SK-N-SH (cell line): ENCODE results near the gene IMPG2. TPM values are rescaled to one million over a fixed set of nuclear protein-coding genes. Genes with fewer than 3 reads are reported as not detected.

Source experiments
- CTCF ChIA-PET: fragments of 300-600, 350-600 bp; formaldehyde crosslinking; extraction: SDS; loops from one replicate; lab custom pipeline; 2021; lab: Yijun Ruan, JAX
- POLR2A ChIA-PET: fragments of 350-600 bp; sonication (Branson Sonifier 250); formaldehyde crosslinking; extraction: SDS; loops from one replicate; lab custom pipeline; 2020; ENCODE audit warnings: antibody characterized with exemption, inconsistent platforms; lab: Yijun Ruan, JAX
- DNase-seq: peaks from one replicate; pipeline ENCODE4 v3.0.0; 2012
- H2AFZ ChIP-seq: fragments of 200-600 bp; sonication (generic); 2 replicates; pipeline ENCODE4 v1.8.1; 2016; ENCODE audit warnings: antibody characterized with exemption, mild to moderate bottlenecking, low read depth
- H3F3A ChIP-seq: fragments of 200-600 bp; sonication (generic); replicated peaks from 2 replicates; pipeline ENCODE3; 2016; ENCODE audit warnings: antibody characterized with exemption, mild to moderate bottlenecking; ENCODE audit not compliant: insufficient read depth
- H3K27ac ChIP-seq, 2 experiments: fragments of 200-500 bp in 1 of 2; fragments of 200-600 bp in 1 of 2; sonication (Bioruptor generic) in 1 of 2; sonication (generic), shearing (Covaris generic) in 1 of 2; 2 replicates each; pipeline versions ENCODE4 v1.5.1 to v1.6.1; 2014 to 2016; ENCODE audit warnings: low read depth in 2 of 2, inconsistent platforms in 1 of 2, low read length in 1 of 2, mild to moderate bottlenecking in 1 of 2, mixed read lengths in 1 of 2
- H3K27me3 ChIP-seq: fragments of 200-600 bp; sonication (generic), shearing (Covaris generic); 2 replicates; pipeline ENCODE4 v1.6.1; 2016; ENCODE audit warnings: mixed run types; ENCODE audit not compliant: insufficient read depth
- H3K36me3 ChIP-seq, 2 experiments: fragments of 200-500 bp in 1 of 2; fragments of 200-600 bp in 1 of 2; sonication (Bioruptor generic) in 1 of 2; sonication (generic) in 1 of 2; replicated peaks in 1 of 2; 2 replicates each; pipeline versions ENCODE3 to v1.5.1; 2014 to 2016; ENCODE audit warnings: low read length in 1 of 2, mild to moderate bottlenecking in 1 of 2; ENCODE audit not compliant: insufficient read depth in 2 of 2, control insufficient read depth in 1 of 2
- H3K4me1 ChIP-seq, 2 experiments: fragments of 200-500 bp in 1 of 2; fragments of 200-600 bp in 1 of 2; sonication (Bioruptor generic) in 1 of 2; sonication (generic), shearing (Covaris generic) in 1 of 2; 2 replicates each; pipeline versions ENCODE4 v1.5.1 to v1.6.1; 2014 to 2016; ENCODE audit warnings: low read depth in 1 of 2, low read length in 1 of 2, mixed run types in 1 of 2; ENCODE audit not compliant: insufficient read depth in 2 of 2, control insufficient read depth in 1 of 2
- H3K4me2 ChIP-seq: fragments of 200-600 bp; sonication (generic), shearing (Covaris generic); 2 replicates; pipeline ENCODE4 v1.6.1; 2017; ENCODE audit warnings: mixed run types
- H3K4me3 ChIP-seq, 2 experiments: fragments of 200-500 bp in 1 of 2; fragments of 200-600 bp in 1 of 2; sonication (Bioruptor generic) in 1 of 2; sonication (generic), shearing (Covaris generic) in 1 of 2; 2 replicates each; pipeline versions ENCODE4 v1.5.1 to v1.8.1; 2014 to 2016; ENCODE audit warnings: low read depth in 2 of 2, inconsistent platforms in 1 of 2, low read length in 1 of 2, mild to moderate bottlenecking in 1 of 2, mixed read lengths in 1 of 2, moderate library complexity in 1 of 2
- H3K79me2 ChIP-seq: fragments of 200-600 bp; sonication (generic); 2 replicates; pipeline ENCODE4 v1.8.1; 2017; ENCODE audit warnings: mild to moderate bottlenecking; ENCODE audit not compliant: insufficient read depth
- H3K9ac ChIP-seq: fragments of 200-600 bp; sonication (generic); 2 replicates; pipeline ENCODE4 v1.6.1; 2017; ENCODE audit warnings: mixed run types
- H3K9me2 ChIP-seq: fragments of 200-600 bp; sonication (generic); 2 replicates; pipeline ENCODE4 v1.6.1; 2017; ENCODE audit warnings: mixed run types
- H3K9me3 ChIP-seq: fragments of 200-600 bp; sonication (generic); 2 replicates; pipeline ENCODE4 v1.6.1; 2017; ENCODE audit warnings: mixed run types, mild to moderate bottlenecking, moderate library complexity
- H4K20me1 ChIP-seq: fragments of 200-600 bp; sonication (generic); 2 replicates; pipeline ENCODE4 v1.6.1; 2017; ENCODE audit warnings: mild to moderate bottlenecking, mixed run types; ENCODE audit not compliant: insufficient read depth
- CTCF ChIP-seq: fragments of 200-600 bp; sonication (generic); IDR thresholded peaks from 2 replicates; pipeline ENCODE4 v1.6.1; 2017; ENCODE audit warnings: antibody characterized with exemption, mild to moderate bottlenecking, moderate library complexity
- EP300 ChIP-seq, 2 experiments: IDR thresholded peaks; 2 replicates each; pipeline versions ENCODE4 v1.4.0 to v1.6.1; 2012; ENCODE audit warnings: borderline replicate concordance in 1 of 2, low read depth in 1 of 2, low read length in 1 of 2
- FOSL2 ChIP-seq: IDR thresholded peaks from 2 replicates; pipeline ENCODE4 v1.4.0; 2012; ENCODE audit warnings: low read depth, mild to moderate bottlenecking, moderate library complexity, borderline replicate concordance
- GABPA ChIP-seq: IDR thresholded peaks from 2 replicates; pipeline ENCODE4 v1.4.0; 2012; ENCODE audit warnings: low read depth, mild to moderate bottlenecking
- IRF3 ChIP-seq: fragments of 150-350 bp; IDR thresholded peaks from 2 replicates; pipeline ENCODE4 v1.6.1; 2016; ENCODE audit warnings: mild to moderate bottlenecking, low read depth, low read length
- JUND ChIP-seq: IDR thresholded peaks from 2 replicates; pipeline ENCODE4 v1.4.0; 2012
- MEF2A ChIP-seq: IDR thresholded peaks from 2 replicates; pipeline ENCODE4 v1.4.0; 2012; ENCODE audit warnings: low read depth, borderline replicate concordance
- NFIC ChIP-seq: IDR thresholded peaks from 2 replicates; pipeline ENCODE4 v1.4.0; 2012; ENCODE audit warnings: borderline replicate concordance
- NRF1 ChIP-seq: IDR thresholded peaks from 2 replicates; pipeline ENCODE4 v1.6.1; 2012; ENCODE audit warnings: low read depth, mild to moderate bottlenecking, low read length
- PBX3 ChIP-seq: IDR thresholded peaks from 2 replicates; pipeline ENCODE4; 2012
- RCOR1 ChIP-seq: fragments of 150-350 bp; IDR thresholded peaks from 2 replicates; pipeline ENCODE4 v1.6.1; 2017; ENCODE audit warnings: antibody characterized with exemption, low read length
- RFX5 ChIP-seq: IDR thresholded peaks from 2 replicates; pipeline ENCODE4 v1.6.1; 2012; ENCODE audit warnings: mild to moderate bottlenecking, improper control_type of control experiment, low read length
- RXRA ChIP-seq: IDR thresholded peaks from 2 replicates; pipeline ENCODE4 v1.4.0; 2012; ENCODE audit warnings: low read depth, mild to moderate bottlenecking, borderline replicate concordance
- SIN3A ChIP-seq: IDR thresholded peaks from 2 replicates; pipeline ENCODE4 v1.6.1; 2012; ENCODE audit warnings: low read depth, mild to moderate bottlenecking, low read length, moderate library complexity, borderline replicate concordance
- SMC3 ChIP-seq: IDR thresholded peaks from 2 replicates; pipeline ENCODE4 v1.6.1; 2012; ENCODE audit warnings: low read depth, low read length, improper control_type of control experiment
- TAF1 ChIP-seq: IDR thresholded peaks from 2 replicates; pipeline ENCODE4 v1.6.1; 2012; ENCODE audit warnings: low read depth, mild to moderate bottlenecking, low read length, moderate library complexity, borderline replicate concordance
- TCF12 ChIP-seq: IDR thresholded peaks from 2 replicates; pipeline ENCODE4 v1.4.0; 2012
- TEAD4 ChIP-seq: IDR thresholded peaks from 2 replicates; pipeline ENCODE4 v1.4.0; 2012; ENCODE audit warnings: mild to moderate bottlenecking, borderline replicate concordance; ENCODE audit not compliant: insufficient read depth
- WGBS: methylation state at CpG from one replicate; pipeline ENCODE4 v1.1.6; 2017; ENCODE audit warnings: low lambda C conversion rate; 5-methylcytosine and 5-hydroxymethylcytosine counted together
- polyA plus RNA-seq, 3 experiments: library from polyadenylated mRNA; depleted of rRNA; stranded (reverse); fragments of >200 nt; gene quantifications; 2 replicates each; pipeline ENCODE4 v1.2.3, GENCODE V29; 2012
- TF ChIP-seq, protein P1 (sequence below): IDR thresholded peaks from 2 replicates; pipeline ENCODE4 v1.4.0; 2012; ENCODE audit warnings: low read depth, borderline replicate concordance
- TF ChIP-seq, protein P2 (sequence below): IDR thresholded peaks from 2 replicates; pipeline ENCODE4 v1.4.0; 2012; ENCODE audit warnings: low read depth

The IMPG2 gene
- polyA plus RNA-seq, 1 of the 3 experiments (the other 2 are of a cell fraction), result 0.03 TPM

- TF ChIP-seq GABPA (no peak), NRF1 (no peak), SMC3 (no peak), EP300 (IDR thresholded peaks at IDR 0.05; ENCODE audit: borderline replicate concordance in 1 of 2, low read depth in 1 of 2, low read length in 1 of 2) (no peak), IRF3 (no peak), RCOR1 (no peak), TEAD4 (no peak), RXRA (no peak), MEF2A (no peak), JUND (no peak), CTCF (no peak), RFX5 (no peak), SIN3A (no peak), FOSL2 (no peak), TAF1 (no peak)
- TF ChIP-seq, all 33 proteins: peak for 0
- no peaks in the 10 kb centered on the region for H3F3A ChIP-seq
- WGBS, result 88% methylated on average over 2 of the region's 2 CpGs
- H3K4me1 ChIP-seq, result no peaks in the 10 kb centered on the region
- no peak overlapping the region for H3K4me2 ChIP-seq
- no peaks in the 10 kb centered on the region for H4K20me1 ChIP-seq
- H3K4me3 ChIP-seq, result no peak overlapping the region
- no peaks in the 10 kb centered on the region for H3K9me2 ChIP-seq
- no peak overlapping the region for H3K27ac ChIP-seq
- ChIA-PET CTCF (interaction anchor here (1.2 kb wide), 1 partner anchor 18 kb away, joined by 3 read pairs; no protein-coding TSS in a partner anchor), POLR2A (no interaction called here)
- H3K9ac ChIP-seq, result no peak overlapping the region
- no peaks in the 10 kb centered on the region for H3K36me3 ChIP-seq
- no peak for DNase-seq
- H3K79me2 ChIP-seq, result no peaks in the 10 kb centered on the region
- no peak overlapping the region for H2AFZ ChIP-seq
- 0 out of 2 replicates have a peak, but pooled peaks cover 7% of the 10 kb centered on the region for H3K9me3 ChIP-seq
- no peaks in the 10 kb centered on the region for H3K27me3 ChIP-seq
These were observed 52.2 kb downstream of the IMPG2 start for GRCh38 chr3:101268141-101268540.

GRCh38 chr3:101266566-101266965, 53.8 kb downstream of the IMPG2 start:
- Histone ChIP-seq H3K36me3 (no peaks in the 10 kb centered on the region), H3K9ac (no peak overlapping the region), H3K4me1 (no peaks in the 10 kb centered on the region), H3K4me3 (no peak overlapping the region), H3K4me2 (no peak overlapping the region), H3K9me2 (no peaks in the 10 kb centered on the region), H4K20me1 (no peaks in the 10 kb centered on the region), H3K27ac (no peak overlapping the region), H3F3A (peaks cover 1% of the 10 kb centered on the region), H3K27me3 (no peaks in the 10 kb centered on the region), H2AFZ (no peak overlapping the region), H3K9me3 (0 out of 2 replicates have a peak, but pooled peaks cover 7% of the 10 kb centered on the region), H3K79me2 (no peaks in the 10 kb centered on the region)
- POLR2A ChIA-PET, result no interaction called here
- CTCF ChIA-PET, result no interaction called here
- TF ChIP-seq TEAD4, result no peak
- TF ChIP-seq, protein P1, sequence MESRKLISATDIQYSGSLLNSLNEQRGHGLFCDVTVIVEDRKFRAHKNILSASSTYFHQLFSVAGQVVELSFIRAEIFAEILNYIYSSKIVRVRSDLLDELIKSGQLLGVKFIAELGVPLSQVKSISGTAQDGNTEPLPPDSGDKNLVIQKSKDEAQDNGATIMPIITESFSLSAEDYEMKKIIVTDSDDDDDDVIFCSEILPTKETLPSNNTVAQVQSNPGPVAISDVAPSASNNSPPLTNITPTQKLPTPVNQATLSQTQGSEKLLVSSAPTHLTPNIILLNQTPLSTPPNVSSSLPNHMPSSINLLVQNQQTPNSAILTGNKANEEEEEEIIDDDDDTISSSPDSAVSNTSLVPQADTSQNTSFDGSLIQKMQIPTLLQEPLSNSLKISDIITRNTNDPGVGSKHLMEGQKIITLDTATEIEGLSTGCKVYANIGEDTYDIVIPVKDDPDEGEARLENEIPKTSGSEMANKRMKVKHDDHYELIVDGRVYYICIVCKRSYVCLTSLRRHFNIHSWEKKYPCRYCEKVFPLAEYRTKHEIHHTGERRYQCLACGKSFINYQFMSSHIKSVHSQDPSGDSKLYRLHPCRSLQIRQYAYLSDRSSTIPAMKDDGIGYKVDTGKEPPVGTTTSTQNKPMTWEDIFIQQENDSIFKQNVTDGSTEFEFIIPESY, result no peak
- TF ChIP-seq, protein P2, sequence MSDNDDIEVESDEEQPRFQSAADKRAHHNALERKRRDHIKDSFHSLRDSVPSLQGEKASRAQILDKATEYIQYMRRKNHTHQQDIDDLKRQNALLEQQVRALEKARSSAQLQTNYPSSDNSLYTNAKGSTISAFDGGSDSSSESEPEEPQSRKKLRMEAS, result no peak
- TF ChIP-seq PBX3, result no peak
- no peak for TF ChIP-seq NRF1
- TF ChIP-seq TCF12, result no peak
- TF ChIP-seq NFIC, result no peak
- no peak for DNase-seq
